WTC11 (cell line): ENCODE measurements around the gene MORN5.

Experiments
- CTCF ChIP-seq: fragments of 200-600 bp; IDR thresholded peaks from 2 replicates; pipeline ENCODE4 v1.8.0; 2022; ENCODE audit warnings: antibody characterized with exemption
- NR3C1 ChIP-seq: sonication (generic); formaldehyde crosslinking; conservative IDR thresholded peaks from 2 replicates; pipeline ENCODE4 v1.8.1; 2023; ENCODE audit warnings: low read depth, mild to moderate bottlenecking, missing genetic modification reagents

- TF ChIP-seq CTCF (no peak), NR3C1 (no peak)
These were observed 41.2 kb upstream of the MORN5 start for GRCh38 chr9:122118343-122119165.
